ENCODE data around the gene FAF1.

The FAF1 gene

DNA sequence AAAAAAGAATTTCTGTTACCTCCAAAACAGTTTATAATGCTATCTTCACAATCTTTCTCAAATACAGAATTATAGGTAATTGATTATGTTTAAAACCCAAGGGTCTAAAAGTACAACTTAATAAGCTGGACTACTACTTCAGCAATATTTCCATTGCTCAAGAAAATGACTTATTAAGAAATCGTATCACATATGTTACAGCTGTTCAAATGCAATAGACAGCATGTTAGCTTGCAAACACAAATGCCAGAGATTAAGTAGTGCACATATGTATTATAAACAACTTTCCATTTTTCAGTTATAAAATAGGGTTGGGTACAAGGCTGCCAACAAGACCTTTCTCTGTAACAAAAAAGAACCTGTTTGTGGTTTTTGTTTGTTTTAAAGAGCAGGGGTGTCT, 325.8 kb downstream of the FAF1 start:
- DNase-seq (ENCODE audit: low read depth) = no peak

DNA sequence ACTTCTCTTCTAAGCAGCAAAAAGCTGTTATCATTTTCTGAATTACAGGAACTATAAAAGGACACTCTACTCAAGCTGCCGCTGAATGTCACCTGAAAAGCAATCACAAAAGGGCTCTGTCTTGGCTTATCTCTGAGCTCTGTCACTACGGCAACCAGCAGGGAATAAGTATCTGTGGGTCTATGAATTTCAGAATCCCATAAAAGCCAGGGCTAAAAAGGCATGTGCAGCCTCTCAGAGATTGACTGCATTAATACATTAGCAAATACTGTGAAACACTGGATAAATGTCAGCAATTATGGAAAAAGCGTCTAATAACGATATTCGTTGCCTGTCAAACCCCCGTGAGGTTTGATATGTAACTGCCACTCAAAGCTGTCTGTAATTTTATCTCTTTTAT, 326.6 kb downstream of the FAF1 start:
- no peak for DNase-seq (ENCODE audit: low read depth)

GRCh38 chr1:50631161-50631560, 328.9 kb downstream of the FAF1 start:
- DNase-seq (ENCODE audit: low read depth) = no peak

- no peak for DNase-seq (ENCODE audit: low read depth)
Measured at GRCh38 chr1:50622259-50622658, 337.8 kb downstream of the FAF1 start.

DNA sequence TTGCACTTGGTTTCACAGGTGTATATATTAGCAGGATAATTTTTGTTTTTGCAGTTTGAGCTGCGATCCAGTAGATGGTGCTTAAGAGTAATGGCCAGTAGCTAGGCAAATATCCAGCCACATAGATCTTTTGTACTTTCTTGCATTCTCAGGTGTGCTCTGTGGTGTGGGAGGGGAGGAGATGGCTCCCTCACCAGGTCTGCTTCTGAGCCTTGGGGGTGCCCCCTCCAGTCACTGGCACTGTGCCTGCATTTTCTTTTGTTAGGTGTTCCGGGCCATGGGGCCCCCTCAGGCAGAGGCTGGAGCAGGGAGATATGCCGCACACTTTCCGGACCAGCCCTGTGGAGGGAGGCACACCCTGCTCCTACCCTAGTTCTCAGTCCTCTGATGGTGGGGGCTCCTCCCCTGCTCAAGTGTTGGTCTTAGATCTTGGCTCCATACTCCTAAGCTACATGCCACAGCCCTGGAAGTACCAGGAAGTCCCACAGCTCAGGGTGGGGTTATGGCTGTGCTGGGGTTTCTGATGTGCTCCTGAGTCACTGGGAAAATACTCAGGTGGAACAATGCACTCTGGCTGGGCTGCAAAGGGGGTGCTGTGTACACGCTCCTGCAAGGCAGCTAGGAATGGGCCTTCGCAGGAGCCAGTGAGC, 339.3 kb downstream of the FAF1 start:
- DNase-seq (ENCODE audit: low read depth) = no peak

DNA sequence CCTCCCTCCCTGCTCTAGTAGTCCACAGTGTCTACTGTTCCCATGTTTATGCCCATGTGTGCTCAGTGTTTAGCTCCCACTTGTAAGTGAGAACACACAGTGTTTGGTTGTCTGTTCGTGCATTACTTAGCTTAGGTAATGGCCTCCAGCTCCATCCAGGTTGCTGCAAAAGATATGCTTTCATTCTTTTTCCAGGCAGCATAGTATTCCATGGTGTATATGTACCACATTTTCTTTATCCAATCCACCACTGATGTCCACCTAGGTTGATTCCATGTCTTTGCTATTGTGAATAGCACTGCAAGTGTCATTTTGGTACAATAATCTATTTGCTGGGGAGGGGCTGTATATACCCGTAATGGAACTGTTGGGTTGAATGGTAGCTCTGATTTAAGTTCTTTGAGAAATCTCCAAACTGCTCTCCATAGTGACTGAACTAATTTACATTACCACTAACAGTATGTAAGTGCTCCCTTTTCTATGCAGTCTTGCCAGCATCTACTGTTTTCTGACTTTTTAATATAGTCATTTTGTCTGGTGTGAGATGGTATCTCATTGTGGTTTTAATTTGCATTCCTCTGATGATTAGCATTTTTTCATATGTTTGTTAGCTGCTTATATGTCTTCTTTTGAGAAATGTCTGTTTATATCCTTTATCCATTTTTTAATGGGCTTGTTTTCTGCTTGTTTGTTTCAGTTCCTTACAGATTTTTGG, 344.9 kb downstream of the FAF1 start:
- no peak for DNase-seq (ENCODE audit: low read depth)

GRCh38 chr1:50611675-50612074, 348.4 kb downstream of the FAF1 start:
- no peak for DNase-seq (ENCODE audit: low read depth)

DNA sequence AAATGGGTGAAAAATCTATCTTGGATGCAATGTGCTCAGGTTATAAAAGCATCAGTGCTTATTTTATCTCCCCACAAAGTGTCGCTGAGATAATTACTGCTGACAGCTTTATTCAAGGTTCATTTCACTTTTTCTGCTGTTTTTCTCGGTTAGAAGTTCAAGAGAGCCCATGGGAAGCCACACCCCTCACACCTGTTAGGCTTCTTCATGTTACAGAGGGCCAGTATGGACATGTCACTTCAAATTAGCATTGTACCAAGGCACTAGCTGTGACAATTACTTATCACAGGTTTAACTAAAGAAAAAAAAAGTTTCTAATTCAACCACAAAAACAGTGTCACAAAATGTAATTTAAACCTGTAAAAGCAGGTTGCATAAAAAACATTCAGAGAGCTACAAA, 349.5 kb downstream of the FAF1 start:
- DNase-seq (ENCODE audit: low read depth) = no peak

- no peak for DNase-seq (ENCODE audit: low read depth)
Measured at GRCh38 chr1:50609508-50609907, 350.6 kb downstream of the FAF1 start.

GRCh38 chr1:50605186-50605875, 354.7 kb downstream of the FAF1 start:
- no peak for DNase-seq (ENCODE audit: low read depth)

DNA sequence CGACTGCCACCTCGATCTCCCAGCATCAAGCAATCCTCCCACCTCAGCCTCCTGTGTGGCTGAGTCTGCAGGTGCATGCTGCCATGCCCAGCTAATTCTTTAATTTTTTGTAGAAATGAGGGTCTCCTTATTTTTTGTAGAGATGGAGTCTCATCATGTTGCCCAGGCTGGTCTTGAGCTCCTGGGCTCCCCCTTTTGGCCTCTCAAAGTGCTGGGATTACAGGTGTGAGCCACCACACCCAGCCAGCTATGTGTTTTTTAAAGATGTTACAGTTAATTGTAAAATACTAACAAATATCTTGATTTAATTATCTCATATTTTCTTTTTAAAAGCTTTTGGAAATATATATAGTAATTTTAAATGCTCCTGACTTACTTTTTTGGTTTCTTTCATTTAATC, 355.5 kb downstream of the FAF1 start:
- DNase-seq (ENCODE audit: low read depth) = no peak

- DNase-seq (ENCODE audit: low read depth) = no peak
Measured at GRCh38 chr1:50603274-50604271, 356.5 kb downstream of the FAF1 start.

DNA sequence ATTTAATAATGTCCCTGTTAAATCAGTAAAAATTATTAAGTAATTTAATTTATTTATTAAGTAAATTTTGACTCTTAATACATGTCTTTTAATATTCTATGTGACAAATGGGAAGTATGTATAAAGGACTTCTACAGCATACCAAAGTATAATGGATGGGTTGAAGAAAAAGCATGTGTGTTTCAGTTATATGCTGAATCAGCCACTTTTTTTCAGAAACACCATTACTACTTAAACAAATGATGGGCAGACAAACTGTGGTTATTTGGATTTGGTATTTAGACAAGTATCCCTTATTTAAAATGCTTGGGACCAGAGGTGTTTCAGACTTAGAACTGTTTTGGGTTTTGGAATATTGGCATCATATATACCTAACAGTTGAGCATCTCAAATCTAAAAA, 360.5 kb downstream of the FAF1 start:
- DNase-seq (ENCODE audit: low read depth) = no peak

DNA sequence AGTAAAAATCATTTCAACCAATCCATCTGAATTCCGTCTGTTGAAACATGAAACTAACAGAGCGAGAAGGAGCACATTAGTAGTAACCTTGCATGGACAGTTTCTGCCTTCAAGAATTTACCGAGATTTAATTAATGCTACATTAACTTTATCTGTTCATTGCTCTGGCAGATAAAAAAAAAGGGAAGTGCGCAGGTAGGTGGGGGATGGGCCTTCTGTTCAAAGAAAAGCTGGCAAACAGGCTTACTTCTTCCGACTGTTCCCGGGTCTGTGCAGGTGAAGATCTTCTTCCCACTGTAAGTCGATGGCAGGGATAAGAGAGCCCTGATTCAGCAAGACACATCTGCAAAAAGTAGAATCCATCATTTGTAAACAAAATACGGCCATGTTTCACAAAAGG, 364.2 kb downstream of the FAF1 start:
- DNase-seq (ENCODE audit: low read depth) = no peak

GRCh38 chr1:50593515-50593914, 366.6 kb downstream of the FAF1 start:
- DNase-seq (ENCODE audit: low read depth) = no peak

DNA sequence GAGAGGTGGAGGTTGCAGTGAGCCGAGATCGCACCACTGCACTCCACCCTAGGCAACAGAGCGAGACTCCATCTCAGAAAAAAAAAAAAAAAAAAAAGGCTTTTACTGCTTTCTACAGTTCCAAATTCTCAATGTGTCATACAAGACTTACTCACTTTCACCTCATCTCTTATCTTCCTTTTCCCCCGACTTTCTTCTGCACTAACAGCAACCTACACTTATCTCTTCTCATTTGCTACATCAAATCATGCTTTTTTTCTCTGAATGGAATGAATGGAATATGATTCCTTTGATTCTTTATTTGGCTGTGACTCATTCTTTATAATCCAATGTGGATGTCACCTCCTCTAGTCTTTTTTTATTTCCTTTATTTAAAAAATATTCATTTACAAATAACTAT, 368.5 kb downstream of the FAF1 start:
- no peak for DNase-seq (ENCODE audit: low read depth)

GRCh38 chr1:50582346-50582745, 377.7 kb downstream of the FAF1 start:
- no peak for DNase-seq (ENCODE audit: low read depth)

GRCh38 chr1:50570066-50570468, 390.0 kb downstream of the FAF1 start:
- no peak for DNase-seq (ENCODE audit: low read depth)

GRCh38 chr1:50568782-50569181, 391.3 kb downstream of the FAF1 start:
- DNase-seq (ENCODE audit: low read depth) = no peak

- no peak for DNase-seq (ENCODE audit: low read depth)
Measured at GRCh38 chr1:50566405-50566804, 393.7 kb downstream of the FAF1 start.

DNA sequence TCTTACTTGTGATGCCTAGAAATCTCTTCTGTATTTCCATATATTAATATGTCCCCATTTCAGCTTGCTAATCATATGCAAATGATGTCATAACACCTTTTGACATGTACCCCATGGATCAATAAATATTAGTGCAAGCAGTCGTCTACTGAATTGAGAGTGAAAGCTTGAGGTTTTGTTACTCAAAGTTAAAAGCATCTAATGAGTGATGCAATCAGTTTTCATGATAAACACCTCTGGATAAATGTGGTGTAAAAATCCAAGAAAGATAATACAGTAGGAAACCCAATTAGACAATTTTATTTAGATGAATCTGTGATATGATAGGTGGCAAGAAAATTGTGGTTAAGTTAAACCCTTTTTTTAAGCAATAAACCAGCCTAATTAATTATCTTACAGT, 395.6 kb downstream of the FAF1 start:
- no peak for DNase-seq (ENCODE audit: low read depth)

- DNase-seq (ENCODE audit: low read depth) = no peak
Measured at GRCh38 chr1:50562106-50562505, 398.0 kb downstream of the FAF1 start.
